HepG2 (cell line): ENCODE results near the gene SGCE. TPM values are rescaled to one million over a fixed set of nuclear protein-coding genes. Genes with fewer than 3 reads are reported as not detected.
A peak's percentile ranks its signal among the peaks of the same experiment; 100 is the strongest.

Source experiments
- AKAP8 ChIP-seq: sonication (generic); formaldehyde crosslinking; IDR thresholded peaks from 2 replicates; pipeline ENCODE4 v1.5.1; 2020; ENCODE audit warnings: mild to moderate bottlenecking, missing genetic modification reagents
- DNMT1 ChIP-seq: sonication (generic); formaldehyde crosslinking; IDR thresholded peaks from 2 replicates; pipeline ENCODE4 v1.5.1; 2020; ENCODE audit warnings: mild to moderate bottlenecking, missing genetic modification reagents
- JUN ChIP-seq: sonication (generic); formaldehyde crosslinking; IDR thresholded peaks from 2 replicates; pipeline ENCODE4 v1.4.0; 2020; ENCODE audit warnings: mild to moderate bottlenecking, missing genetic modification reagents
- KAT7 ChIP-seq: IDR thresholded peaks from 2 replicates; pipeline ENCODE4 v1.6.1; 2018; ENCODE audit warnings: borderline replicate concordance, missing compliant biosample characterization
- MED13 ChIP-seq: sonication (generic); formaldehyde crosslinking; IDR thresholded peaks from 2 replicates; pipeline ENCODE4 v1.5.0; 2020; ENCODE audit warnings: missing genetic modification reagents
- NCOA2 ChIP-seq: sonication (generic); formaldehyde crosslinking; IDR thresholded peaks from 2 replicates; pipeline ENCODE4 v1.8.0; 2022; ENCODE audit warnings: inconsistent platforms
- NONO ChIP-seq, 2 experiments: fragments of 450-650 bp in 1 of 2; sonication (generic) in 1 of 2; formaldehyde crosslinking in 1 of 2; IDR thresholded peaks in 1 of 2; conservative IDR thresholded peaks in 1 of 2; 2 replicates each; pipeline versions ENCODE4 v1.6.1 to v1.8.0; 2017 to 2022; ENCODE audit warnings: mild to moderate bottlenecking in 1 of 2, missing genetic modification reagents in 1 of 2, moderate library complexity in 1 of 2
- POLR2AphosphoS2 ChIP-seq: IDR thresholded peaks from 2 replicates; pipeline ENCODE4 v1.6.1; 2011; ENCODE audit warnings: low read depth, low read length, improper control_type of control experiment
- RARG ChIP-seq: sonication (generic); formaldehyde crosslinking; IDR thresholded peaks from 2 replicates; pipeline ENCODE4 v1.4.0; 2020; ENCODE audit warnings: low read depth, mild to moderate bottlenecking, missing genetic modification reagents
- RBFOX2 ChIP-seq: fragments of 200-400 bp; formaldehyde crosslinking; IDR thresholded peaks from 2 replicates; pipeline ENCODE4 v1.6.1; 2017; ENCODE audit warnings: low read depth, mild to moderate bottlenecking, low read length
- RFX1 ChIP-seq: fragments of 450-650 bp; IDR thresholded peaks from 2 replicates; pipeline ENCODE4 v1.6.1; 2017
- RFXAP ChIP-seq: sonication (generic); formaldehyde crosslinking; IDR thresholded peaks from 2 replicates; pipeline ENCODE4 v1.4.0; 2020; ENCODE audit warnings: missing genetic modification reagents, borderline replicate concordance
- SMYD3 ChIP-seq: sonication (generic); formaldehyde crosslinking; IDR thresholded peaks from 2 replicates; pipeline ENCODE4 v1.8.1; 2023; ENCODE audit warnings: mild to moderate bottlenecking, missing genetic modification reagents
- SRY ChIP-seq: sonication (generic); formaldehyde crosslinking; IDR thresholded peaks from 2 replicates; pipeline ENCODE4 v1.8.0; 2022; ENCODE audit warnings: mild to moderate bottlenecking, missing genetic modification reagents
- ZKSCAN5 ChIP-seq: sonication (generic); formaldehyde crosslinking; IDR thresholded peaks from 2 replicates; pipeline ENCODE4 v1.5.1; 2020; ENCODE audit warnings: mild to moderate bottlenecking, missing genetic modification reagents
- ZNF138 ChIP-seq: sonication (generic); formaldehyde crosslinking; IDR thresholded peaks from 2 replicates; pipeline ENCODE4 v1.5.0; 2020; ENCODE audit warnings: mild to moderate bottlenecking, low read depth, missing genetic modification reagents
- ZNF251 ChIP-seq: sonication (generic); formaldehyde crosslinking; IDR thresholded peaks from 2 replicates; pipeline ENCODE4 v1.9.0; 2021; ENCODE audit warnings: mild to moderate bottlenecking, missing genetic modification reagents
- ZNF484 ChIP-seq: sonication (generic); formaldehyde crosslinking; IDR thresholded peaks from 2 replicates; pipeline ENCODE4 v1.5.1; 2020; ENCODE audit warnings: mild to moderate bottlenecking, low read depth, missing genetic modification reagents, borderline replicate concordance
- ZNF496 ChIP-seq: sonication (generic); formaldehyde crosslinking; IDR thresholded peaks from 2 replicates; pipeline ENCODE4 v1.8.1; 2023; ENCODE audit warnings: mild to moderate bottlenecking, moderate library complexity, missing genetic modification reagents; ENCODE audit not compliant: insufficient replicate concordance
- ZNF598 ChIP-seq: sonication (generic); formaldehyde crosslinking; IDR thresholded peaks from 2 replicates; pipeline ENCODE4 v1.5.1; 2020; ENCODE audit warnings: mild to moderate bottlenecking, missing genetic modification reagents, borderline replicate concordance
- ZNF777 ChIP-seq: sonication (generic); formaldehyde crosslinking; IDR thresholded peaks from 2 replicates; pipeline ENCODE4 v1.4.0; 2020; ENCODE audit warnings: missing genetic modification reagents
- ZNF850 ChIP-seq: sonication (generic); formaldehyde crosslinking; conservative IDR thresholded peaks from 2 replicates; pipeline ENCODE4 v1.9.0; 2021; ENCODE audit warnings: mild to moderate bottlenecking, missing genetic modification reagents
- polyA plus RNA-seq, 8 experiments: library from polyadenylated mRNA; depleted of rRNA in 3 of 8; stranded (reverse) in 7 of 8; unstranded in 1 of 8; fragments of >200 nt; fragmentation: Illumina TruSeq in 4 of 8; extraction: Trizol in 4 of 8; gene quantifications; 2 replicates each; pipeline versions ENCODE4 v1.2.1 to v1.2.3, GENCODE V29; 2011 to 2016; ENCODE audit warnings: low read depth in 4 of 8, missing spikeins in 1 of 8, mixed read lengths in 1 of 8; ENCODE audit not compliant: insufficient read depth in 1 of 8
- total RNA-seq, 5 experiments: library from RNA; depleted of rRNA; stranded (reverse); fragments of >200 nt; fragmentation: Illumina TruSeq; extraction: Trizol; gene quantifications; 2 replicates each; pipeline ENCODE4 v1.2.3, GENCODE V29; 2016; ENCODE audit warnings: low read depth in 1 of 5
- TF ChIP-seq, protein P1 (sequence below): fragments of 450-650 bp; IDR thresholded peaks from 2 replicates; pipeline ENCODE4 v1.6.1; 2016
- TF ChIP-seq, protein P2 (sequence below): sonication (generic); formaldehyde crosslinking; IDR thresholded peaks from 2 replicates; pipeline ENCODE4 v1.8.1; 2023; ENCODE audit warnings: mild to moderate bottlenecking, missing genetic modification reagents
- TF ChIP-seq, protein P3 (sequence below): sonication (generic); formaldehyde crosslinking; IDR thresholded peaks from 2 replicates; pipeline ENCODE4 v1.5.0; 2020; ENCODE audit warnings: mild to moderate bottlenecking, missing genetic modification reagents
- TF ChIP-seq, protein P4 (sequence below): sonication (generic); formaldehyde crosslinking; IDR thresholded peaks from 2 replicates; pipeline ENCODE4 v1.4.0; 2020; ENCODE audit warnings: mild to moderate bottlenecking, missing genetic modification reagents
- TF ChIP-seq, protein P5 (sequence below): sonication (generic); formaldehyde crosslinking; IDR thresholded peaks from 2 replicates; pipeline ENCODE4 v1.8.0; 2022; ENCODE audit warnings: missing genetic modification reagents, mild to moderate bottlenecking, borderline replicate concordance

SGCE gene
- total and polyA plus RNA-seq, 2 of the 13 experiments (the other 11 are each of a cell fraction or from before 2014, with no cell fraction given) = 52.3 to 71.1 TPM

DNA sequence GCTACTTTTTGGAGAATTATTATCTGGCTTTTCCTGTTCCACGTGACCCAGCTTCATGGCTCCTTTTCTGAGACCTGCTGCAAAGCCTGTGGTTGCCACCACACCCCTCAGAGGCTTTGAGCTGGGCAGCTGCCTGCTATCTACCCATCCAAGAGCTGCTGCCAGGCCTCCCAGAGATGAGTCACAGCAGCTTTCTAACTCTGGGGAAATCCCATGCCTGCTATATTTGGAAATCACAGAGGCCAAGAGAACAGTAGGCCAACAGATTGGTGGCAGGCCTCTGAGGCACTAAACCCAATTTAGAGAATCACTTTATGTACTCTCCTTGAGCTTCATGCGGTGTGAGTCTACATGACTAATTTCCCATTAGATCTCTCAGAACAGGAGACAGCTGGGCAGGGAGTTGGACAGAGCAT lies 35.2 kb downstream of the SGCE start (continued):
- TF ChIP-seq, protein P1, sequence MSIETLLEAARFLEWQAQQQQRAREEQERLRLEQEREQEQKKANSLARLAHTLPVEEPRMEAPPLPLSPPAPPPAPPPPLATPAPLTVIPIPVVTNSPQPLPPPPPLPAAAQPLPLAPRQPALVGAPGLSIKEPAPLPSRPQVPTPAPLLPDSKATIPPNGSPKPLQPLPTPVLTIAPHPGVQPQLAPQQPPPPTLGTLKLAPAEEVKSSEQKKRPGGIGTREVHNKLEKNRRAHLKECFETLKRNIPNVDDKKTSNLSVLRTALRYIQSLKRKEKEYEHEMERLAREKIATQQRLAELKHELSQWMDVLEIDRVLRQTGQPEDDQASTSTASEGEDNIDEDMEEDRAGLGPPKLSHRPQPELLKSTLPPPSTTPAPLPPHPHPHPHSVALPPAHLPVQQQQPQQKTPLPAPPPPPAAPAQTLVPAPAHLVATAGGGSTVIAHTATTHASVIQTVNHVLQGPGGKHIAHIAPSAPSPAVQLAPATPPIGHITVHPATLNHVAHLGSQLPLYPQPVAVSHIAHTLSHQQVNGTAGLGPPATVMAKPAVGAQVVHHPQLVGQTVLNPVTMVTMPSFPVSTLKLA = no peak
- TF ChIP-seq ZNF251 (CRISPR knock-in tag) = no peak
- TF ChIP-seq, protein P2, sequence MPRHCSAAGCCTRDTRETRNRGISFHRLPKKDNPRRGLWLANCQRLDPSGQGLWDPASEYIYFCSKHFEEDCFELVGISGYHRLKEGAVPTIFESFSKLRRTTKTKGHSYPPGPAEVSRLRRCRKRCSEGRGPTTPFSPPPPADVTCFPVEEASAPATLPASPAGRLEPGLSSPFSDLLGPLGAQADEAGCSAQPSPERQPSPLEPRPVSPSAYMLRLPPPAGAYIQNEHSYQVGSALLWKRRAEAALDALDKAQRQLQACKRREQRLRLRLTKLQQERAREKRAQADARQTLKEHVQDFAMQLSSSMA (CRISPR knock-in tag) = no peak
- TF ChIP-seq ZNF496 (CRISPR knock-in tag) = no peak
- no peak for TF ChIP-seq POLR2AphosphoS2
- no peak for TF ChIP-seq NONO (IDR thresholded peaks at IDR 0.05)
- no peak for TF ChIP-seq NONO (CRISPR knock-in tag; conservative IDR thresholded peaks at IDR 0.05)
- TF ChIP-seq ZKSCAN5 (CRISPR knock-in tag) = no peak
- no peak for TF ChIP-seq SMYD3 (CRISPR knock-in tag)
- TF ChIP-seq ZNF850 = no peak
- TF ChIP-seq, protein P3, sequence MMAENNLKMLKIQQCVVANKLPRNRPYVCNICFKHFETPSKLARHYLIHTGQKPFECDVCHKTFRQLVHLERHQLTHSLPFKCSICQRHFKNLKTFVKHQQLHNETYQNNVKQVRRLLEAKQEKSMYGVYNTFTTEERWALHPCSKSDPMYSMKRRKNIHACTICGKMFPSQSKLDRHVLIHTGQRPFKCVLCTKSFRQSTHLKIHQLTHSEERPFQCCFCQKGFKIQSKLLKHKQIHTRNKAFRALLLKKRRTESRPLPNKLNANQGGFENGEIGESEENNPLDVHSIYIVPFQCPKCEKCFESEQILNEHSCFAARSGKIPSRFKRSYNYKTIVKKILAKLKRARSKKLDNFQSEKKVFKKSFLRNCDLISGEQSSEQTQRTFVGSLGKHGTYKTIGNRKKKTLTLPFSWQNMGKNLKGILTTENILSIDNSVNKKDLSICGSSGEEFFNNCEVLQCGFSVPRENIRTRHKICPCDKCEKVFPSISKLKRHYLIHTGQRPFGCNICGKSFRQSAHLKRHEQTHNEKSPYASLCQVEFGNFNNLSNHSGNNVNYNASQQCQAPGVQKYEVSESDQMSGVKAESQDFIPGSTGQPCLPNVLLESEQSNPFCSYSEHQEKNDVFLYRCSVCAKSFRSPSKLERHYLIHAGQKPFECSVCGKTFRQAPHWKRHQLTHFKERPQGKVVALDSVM = no peak
- TF ChIP-seq, protein P4, sequence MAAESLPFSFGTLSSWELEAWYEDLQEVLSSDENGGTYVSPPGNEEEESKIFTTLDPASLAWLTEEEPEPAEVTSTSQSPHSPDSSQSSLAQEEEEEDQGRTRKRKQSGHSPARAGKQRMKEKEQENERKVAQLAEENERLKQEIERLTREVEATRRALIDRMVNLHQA (CRISPR knock-in tag) = no peak
- TF ChIP-seq RARG = no peak
- no peak for TF ChIP-seq ZNF484
- no peak for TF ChIP-seq RBFOX2
- no peak for TF ChIP-seq RFXAP (CRISPR knock-in tag)
- TF ChIP-seq ZNF777 (CRISPR knock-in tag) = no peak
- no peak for TF ChIP-seq MED13 (CRISPR knock-in tag)
- no peak for TF ChIP-seq ZNF138 (CRISPR knock-in tag)
- TF ChIP-seq DNMT1 (CRISPR knock-in tag) = no peak
- TF ChIP-seq AKAP8 (CRISPR knock-in tag) = no peak
- no peak for TF ChIP-seq KAT7 (CRISPR knock-in tag)
- TF ChIP-seq, protein P5, sequence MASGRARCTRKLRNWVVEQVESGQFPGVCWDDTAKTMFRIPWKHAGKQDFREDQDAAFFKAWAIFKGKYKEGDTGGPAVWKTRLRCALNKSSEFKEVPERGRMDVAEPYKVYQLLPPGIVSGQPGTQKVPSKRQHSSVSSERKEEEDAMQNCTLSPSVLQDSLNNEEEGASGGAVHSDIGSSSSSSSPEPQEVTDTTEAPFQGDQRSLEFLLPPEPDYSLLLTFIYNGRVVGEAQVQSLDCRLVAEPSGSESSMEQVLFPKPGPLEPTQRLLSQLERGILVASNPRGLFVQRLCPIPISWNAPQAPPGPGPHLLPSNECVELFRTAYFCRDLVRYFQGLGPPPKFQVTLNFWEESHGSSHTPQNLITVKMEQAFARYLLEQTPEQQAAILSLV (CRISPR knock-in tag) = no peak
- TF ChIP-seq NCOA2 = peak; percentile 48; the same call in 1 of the 2 replicates
- TF ChIP-seq ZNF598 (CRISPR knock-in tag) = no peak
- peak; percentile 51; the same call in 1 of the 2 replicates for TF ChIP-seq JUN (CRISPR knock-in tag)
- no peak for TF ChIP-seq SRY
- TF ChIP-seq RFX1 = no peak
